Peyer's patch (tissue), 4 donors: ENCODE measurements around the gene SP5.

Source experiments
- POLR2A ChIP-seq, 2 donors: fragments of 450-650 bp; IDR thresholded peaks; one replicate each; pipeline ENCODE4 v1.5.1; 2017; ENCODE audit warnings: antibody characterized with exemption in 2 of 2, mild to moderate bottlenecking in 2 of 2, moderate library complexity in 2 of 2
- TF ChIP-seq, protein P1 (sequence below), 6 experiments: fragments of 450-650 bp in 4 of 6; fragments of 200-600 bp in 2 of 6; sonication (generic) in 1 of 6; IDR thresholded peaks; one replicate each; pipeline ENCODE4 v1.5.1; 2017 to 2019; ENCODE audit warnings: antibody characterized with exemption in 6 of 6, mild to moderate bottlenecking in 3 of 6, moderate library complexity in 1 of 6

- TF ChIP-seq, protein P1, sequence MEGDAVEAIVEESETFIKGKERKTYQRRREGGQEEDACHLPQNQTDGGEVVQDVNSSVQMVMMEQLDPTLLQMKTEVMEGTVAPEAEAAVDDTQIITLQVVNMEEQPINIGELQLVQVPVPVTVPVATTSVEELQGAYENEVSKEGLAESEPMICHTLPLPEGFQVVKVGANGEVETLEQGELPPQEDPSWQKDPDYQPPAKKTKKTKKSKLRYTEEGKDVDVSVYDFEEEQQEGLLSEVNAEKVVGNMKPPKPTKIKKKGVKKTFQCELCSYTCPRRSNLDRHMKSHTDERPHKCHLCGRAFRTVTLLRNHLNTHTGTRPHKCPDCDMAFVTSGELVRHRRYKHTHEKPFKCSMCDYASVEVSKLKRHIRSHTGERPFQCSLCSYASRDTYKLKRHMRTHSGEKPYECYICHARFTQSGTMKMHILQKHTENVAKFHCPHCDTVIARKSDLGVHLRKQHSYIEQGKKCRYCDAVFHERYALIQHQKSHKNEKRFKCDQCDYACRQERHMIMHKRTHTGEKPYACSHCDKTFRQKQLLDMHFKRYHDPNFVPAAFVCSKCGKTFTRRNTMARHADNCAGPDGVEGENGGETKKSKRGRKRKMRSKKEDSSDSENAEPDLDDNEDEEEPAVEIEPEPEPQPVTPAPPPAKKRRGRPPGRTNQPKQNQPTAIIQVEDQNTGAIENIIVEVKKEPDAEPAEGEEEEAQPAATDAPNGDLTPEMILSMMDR (IDR thresholded peaks at IDR 0.05): no peak
- TF ChIP-seq POLR2A (IDR thresholded peaks at IDR 0.05): no peak
Observed at GRCh38 chr2:170721678-170722077, 6.5 kb downstream of the SP5 start.
